ENCODE measurements around the gene FBXO31.

DNA sequence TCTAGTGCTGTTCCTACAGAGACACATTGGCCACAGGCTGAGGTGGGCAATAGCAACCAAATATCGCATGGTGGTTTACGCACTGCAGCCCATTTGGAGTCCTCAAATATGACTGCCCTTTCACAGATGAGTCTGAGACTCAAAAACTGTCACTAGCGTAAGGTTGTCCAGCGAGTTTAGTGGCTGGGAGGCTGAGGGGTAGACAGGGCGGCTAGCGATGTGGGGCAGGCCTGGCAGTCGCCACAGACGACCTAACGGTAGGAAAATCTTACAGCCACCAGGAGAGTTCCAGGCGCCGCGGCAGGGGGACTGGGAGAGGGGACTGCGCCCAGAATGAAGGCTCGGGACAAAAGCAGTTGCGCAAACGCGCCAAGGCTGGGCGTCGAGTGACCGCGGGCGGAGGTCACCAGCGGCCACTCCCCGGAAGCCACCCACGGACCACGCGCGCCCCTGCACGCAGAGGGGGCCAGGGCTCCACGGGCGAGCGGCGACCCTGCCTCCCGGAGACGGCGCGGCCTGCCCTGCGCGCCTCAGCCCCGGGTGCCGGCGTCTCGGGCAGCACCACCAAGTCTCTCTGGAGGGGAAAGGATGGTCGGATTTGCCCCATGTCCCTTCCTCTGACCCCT, 7.9 kb upstream of the FBXO31 start:
- TF ChIP-seq POLR2A (IDR thresholded peaks at IDR 0.05; ENCODE audit: insufficient read depth in 1 of 2, low read depth in 2 of 2, low read length in 2 of 2) (peak in 1 of 2 experiments; percentile 70; a peak in 1 of 4 replicates), ZNF138 (CRISPR knock-in tag; IDR thresholded peaks at IDR 0.05; ENCODE audit: low read depth) (no peak), ATF1 (CRISPR knock-in tag; IDR thresholded peaks at IDR 0.05) (no peak), MEIS2 (CRISPR knock-in tag; IDR thresholded peaks at IDR 0.05) (no peak), NFE2 (CRISPR knock-in tag; IDR thresholded peaks at IDR 0.05) (no peak), ZBTB8A (CRISPR knock-in tag; IDR thresholded peaks at IDR 0.05; ENCODE audit: borderline replicate concordance, low read depth) (no peak), FOXA1 (IDR thresholded peaks at IDR 0.05) (no peak), FOXA1 (CRISPR knock-in tag; IDR thresholded peaks at IDR 0.05) (no peak), FOXK1 (CRISPR knock-in tag; IDR thresholded peaks at IDR 0.05; ENCODE audit: borderline replicate concordance, low read depth) (no peak), KDM2A (CRISPR knock-in tag; IDR thresholded peaks at IDR 0.05; ENCODE audit: borderline replicate concordance, low read depth) (no peak), RFX5 (IDR thresholded peaks at IDR 0.05; ENCODE audit: low read depth, low read length) (no peak)
- TF ChIP-seq, protein P1, sequence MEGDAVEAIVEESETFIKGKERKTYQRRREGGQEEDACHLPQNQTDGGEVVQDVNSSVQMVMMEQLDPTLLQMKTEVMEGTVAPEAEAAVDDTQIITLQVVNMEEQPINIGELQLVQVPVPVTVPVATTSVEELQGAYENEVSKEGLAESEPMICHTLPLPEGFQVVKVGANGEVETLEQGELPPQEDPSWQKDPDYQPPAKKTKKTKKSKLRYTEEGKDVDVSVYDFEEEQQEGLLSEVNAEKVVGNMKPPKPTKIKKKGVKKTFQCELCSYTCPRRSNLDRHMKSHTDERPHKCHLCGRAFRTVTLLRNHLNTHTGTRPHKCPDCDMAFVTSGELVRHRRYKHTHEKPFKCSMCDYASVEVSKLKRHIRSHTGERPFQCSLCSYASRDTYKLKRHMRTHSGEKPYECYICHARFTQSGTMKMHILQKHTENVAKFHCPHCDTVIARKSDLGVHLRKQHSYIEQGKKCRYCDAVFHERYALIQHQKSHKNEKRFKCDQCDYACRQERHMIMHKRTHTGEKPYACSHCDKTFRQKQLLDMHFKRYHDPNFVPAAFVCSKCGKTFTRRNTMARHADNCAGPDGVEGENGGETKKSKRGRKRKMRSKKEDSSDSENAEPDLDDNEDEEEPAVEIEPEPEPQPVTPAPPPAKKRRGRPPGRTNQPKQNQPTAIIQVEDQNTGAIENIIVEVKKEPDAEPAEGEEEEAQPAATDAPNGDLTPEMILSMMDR (CRISPR knock-in tag; IDR thresholded peaks at IDR 0.05): no peak
- TF ChIP-seq, protein P2, sequence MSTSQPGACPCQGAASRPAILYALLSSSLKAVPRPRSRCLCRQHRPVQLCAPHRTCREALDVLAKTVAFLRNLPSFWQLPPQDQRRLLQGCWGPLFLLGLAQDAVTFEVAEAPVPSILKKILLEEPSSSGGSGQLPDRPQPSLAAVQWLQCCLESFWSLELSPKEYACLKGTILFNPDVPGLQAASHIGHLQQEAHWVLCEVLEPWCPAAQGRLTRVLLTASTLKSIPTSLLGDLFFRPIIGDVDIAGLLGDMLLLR (CRISPR knock-in tag; IDR thresholded peaks at IDR 0.05): peak; percentile 65; the same call in 1 of the 2 replicates

Data from HepG2 (cell line).